NK-92 (cell line): ENCODE data around the gene LRRC75A.

Experiments
- DNase-seq: peaks from one replicate; lab custom pipeline; 2025; ENCODE audit not compliant: unreplicated experiment; lab: John Stamatoyannopoulos, UW

The LRRC75A gene

DNA sequence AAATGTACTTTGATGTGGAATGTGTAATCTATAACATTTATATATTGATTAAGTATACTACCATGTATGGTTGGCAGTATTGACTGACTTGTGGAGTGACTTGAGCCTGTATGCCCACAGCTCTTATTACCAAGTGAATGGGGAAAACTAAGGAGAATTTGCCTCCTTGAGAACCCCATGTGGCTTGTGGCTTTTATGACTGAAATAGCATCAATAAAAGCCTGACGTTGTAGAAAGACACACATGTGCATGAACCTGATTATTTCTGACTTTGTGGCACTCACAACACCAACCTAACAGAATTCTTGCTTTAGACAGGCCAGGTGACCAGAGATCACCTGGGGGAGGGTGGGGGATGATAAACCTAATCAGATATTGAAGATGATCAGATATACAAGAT is 2.1 kb upstream of the LRRC75A start:
- no peak for DNase-seq

DNA sequence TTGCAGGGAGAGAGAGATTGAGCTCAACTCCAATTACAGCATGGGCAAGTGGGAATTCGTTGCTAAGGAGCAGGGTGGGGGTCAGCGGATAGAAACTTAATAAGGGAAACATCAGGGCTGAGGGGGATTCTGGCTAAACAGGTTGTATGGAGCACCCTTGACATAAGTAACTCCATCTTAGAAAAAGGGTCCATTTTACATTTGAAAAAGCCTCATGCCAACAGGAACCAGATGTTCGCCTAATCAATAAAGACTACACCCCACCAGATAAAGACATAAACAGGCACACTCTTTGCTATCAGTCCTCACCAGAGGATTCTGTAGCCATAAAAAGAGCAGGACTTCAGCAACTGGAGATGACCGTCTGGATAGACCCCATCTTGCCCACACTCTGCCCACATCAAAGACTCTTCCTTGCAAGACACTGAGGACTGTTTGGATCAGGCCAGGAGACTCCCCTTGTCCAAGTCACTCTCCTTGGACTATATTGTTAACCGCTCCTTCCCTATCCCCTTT is 1.6 kb upstream of the LRRC75A start:
- DNase-seq, result no peak

- DNase-seq, result no peak
These were observed 879 bp upstream of the LRRC75A start for GRCh38 chr17:16492613-16493530.

- DNase-seq, result no peak
These were observed 776 bp downstream of the LRRC75A start for GRCh38 chr17:16491131-16491702.

DNA sequence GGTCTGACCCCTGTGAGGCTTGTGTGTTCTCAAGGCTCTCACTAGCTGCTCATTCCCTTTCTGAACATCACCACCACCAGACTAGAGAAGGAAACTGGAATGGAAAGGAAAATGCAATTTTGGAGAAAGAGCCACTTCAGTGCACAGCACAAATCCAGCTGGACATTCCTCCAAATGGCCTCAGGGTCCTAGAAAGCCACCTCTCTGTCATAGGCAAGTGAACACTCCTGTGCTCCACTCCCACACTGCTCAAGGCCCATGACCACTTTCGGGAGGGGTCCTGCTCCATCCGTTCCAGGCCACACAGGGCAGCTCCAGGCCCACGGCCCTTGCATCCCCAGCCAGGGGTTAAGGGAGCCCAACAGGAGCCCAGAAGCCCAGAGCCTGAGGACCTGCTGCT is 2.6 kb downstream of the LRRC75A start:
- no peak for DNase-seq

GRCh38 chr17:16488968-16489337 is 3.0 kb downstream of the LRRC75A start:
- no peak for DNase-seq

DNA sequence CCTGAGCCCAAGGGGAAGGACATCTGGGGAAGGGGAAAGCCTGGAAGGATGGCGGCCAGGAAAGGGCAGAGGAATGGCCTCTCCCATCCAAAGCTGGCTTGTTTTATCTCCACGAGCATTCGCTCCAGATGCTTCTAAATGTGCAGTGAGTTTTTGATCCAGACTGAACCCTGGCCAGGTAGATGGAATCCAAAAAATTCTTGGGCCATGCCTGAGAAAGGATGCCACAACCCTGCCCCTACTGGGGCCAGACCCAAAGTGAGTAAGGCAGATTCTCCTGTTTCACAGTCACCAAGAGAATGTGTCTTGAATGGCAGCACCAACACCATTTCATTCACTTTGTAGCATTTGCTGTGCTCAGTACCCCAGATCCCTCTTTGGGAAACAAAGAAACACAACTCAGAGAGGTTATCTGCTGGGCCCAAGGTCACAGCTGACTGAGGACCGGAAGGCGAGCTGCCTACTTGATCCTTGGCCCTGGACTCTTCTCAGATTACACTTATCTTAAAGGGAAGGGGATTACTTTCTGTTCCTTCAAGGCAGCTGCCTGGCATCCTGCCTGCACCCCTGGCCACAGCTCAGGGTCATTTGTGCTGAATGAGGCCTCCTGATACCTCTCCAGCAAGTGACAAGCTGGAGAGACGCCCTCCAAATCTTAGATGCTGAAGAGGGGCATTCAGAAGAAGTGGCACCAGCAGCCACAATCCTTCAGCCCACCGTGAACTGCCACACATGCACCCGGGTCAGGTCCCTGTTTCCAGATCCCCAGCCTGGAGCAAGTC is 3.6 kb downstream of the LRRC75A start:
- no peak for DNase-seq

- DNase-seq, result no peak
These were observed 5.4 kb downstream of the LRRC75A start for GRCh38 chr17:16486373-16487250.

GRCh38 chr17:16484445-16485175 is 7.4 kb downstream of the LRRC75A start:
- no peak for DNase-seq

GRCh38 chr17:16483021-16483645 is 8.9 kb downstream of the LRRC75A start:
- DNase-seq, result no peak

GRCh38 chr17:16482253-16482652 is 9.7 kb downstream of the LRRC75A start:
- DNase-seq, result no peak

DNA sequence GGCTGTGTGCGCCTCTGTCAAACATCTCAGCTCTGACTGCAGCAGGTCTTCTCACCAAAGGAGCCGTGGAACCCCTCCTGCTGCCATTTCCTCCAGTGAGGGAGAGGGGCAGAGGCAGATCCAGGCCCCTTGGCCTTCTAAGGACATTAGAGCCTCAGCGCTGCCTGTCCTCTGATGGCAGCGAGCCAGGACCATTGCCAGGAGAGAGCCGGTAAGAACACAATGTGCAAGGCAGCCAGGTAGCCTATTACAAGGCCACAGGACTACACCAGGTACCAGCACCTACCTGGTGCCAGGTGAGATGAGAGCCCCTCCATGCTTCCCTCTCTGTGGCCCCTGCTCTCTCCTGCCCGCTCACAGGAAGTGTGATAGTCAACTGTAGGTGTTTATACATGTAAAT is 11.0 kb downstream of the LRRC75A start:
- DNase-seq, result no peak

- DNase-seq, result no peak
These were observed 12.7 kb downstream of the LRRC75A start for GRCh38 chr17:16479264-16479663.

- no peak for DNase-seq
These were observed 13.3 kb downstream of the LRRC75A start for GRCh38 chr17:16478649-16479048.

- no peak for DNase-seq
These were observed 14.3 kb downstream of the LRRC75A start for GRCh38 chr17:16477666-16478065.

- no peak for DNase-seq
These were observed 14.7 kb downstream of the LRRC75A start for GRCh38 chr17:16477255-16477654.

- no peak for DNase-seq
These were observed 16.8 kb downstream of the LRRC75A start for GRCh38 chr17:16475179-16475704.

DNA sequence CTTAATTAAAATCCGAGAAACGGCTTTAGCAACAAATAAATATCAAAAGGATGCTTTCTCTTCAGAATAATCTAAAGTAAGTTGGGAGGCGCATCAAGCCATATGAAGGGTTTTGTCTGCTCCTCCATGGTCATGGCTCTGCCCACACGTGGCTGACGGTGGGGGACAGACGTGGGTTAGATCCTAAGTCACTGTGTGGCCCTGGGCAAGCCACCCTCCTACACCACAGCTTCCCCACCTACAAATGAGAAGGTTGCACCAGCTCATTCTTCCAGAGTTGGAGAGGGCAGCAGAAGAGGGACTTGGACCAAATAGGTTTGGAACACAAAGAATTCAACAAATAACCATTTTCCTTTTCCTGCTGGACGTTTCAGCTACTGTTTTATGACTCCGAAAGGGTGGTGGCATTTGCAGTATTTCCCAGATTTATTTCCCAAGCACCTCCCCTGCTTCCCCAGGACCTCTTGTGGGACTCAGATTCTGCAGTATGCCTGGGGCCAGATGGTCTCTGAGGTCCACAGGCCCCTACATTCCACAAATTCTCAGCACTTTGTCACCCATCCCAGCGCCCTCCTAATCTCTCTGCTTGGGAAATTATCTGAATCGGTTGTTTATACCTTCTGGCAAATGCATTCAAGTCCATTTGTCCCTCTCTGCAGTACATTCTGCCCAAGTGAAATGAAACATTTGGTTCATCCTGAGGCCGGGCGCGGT is 17.8 kb downstream of the LRRC75A start:
- DNase-seq, result no peak
